ENCODE data around the gene NPIPB2.

NPIPB2 gene

DNA sequence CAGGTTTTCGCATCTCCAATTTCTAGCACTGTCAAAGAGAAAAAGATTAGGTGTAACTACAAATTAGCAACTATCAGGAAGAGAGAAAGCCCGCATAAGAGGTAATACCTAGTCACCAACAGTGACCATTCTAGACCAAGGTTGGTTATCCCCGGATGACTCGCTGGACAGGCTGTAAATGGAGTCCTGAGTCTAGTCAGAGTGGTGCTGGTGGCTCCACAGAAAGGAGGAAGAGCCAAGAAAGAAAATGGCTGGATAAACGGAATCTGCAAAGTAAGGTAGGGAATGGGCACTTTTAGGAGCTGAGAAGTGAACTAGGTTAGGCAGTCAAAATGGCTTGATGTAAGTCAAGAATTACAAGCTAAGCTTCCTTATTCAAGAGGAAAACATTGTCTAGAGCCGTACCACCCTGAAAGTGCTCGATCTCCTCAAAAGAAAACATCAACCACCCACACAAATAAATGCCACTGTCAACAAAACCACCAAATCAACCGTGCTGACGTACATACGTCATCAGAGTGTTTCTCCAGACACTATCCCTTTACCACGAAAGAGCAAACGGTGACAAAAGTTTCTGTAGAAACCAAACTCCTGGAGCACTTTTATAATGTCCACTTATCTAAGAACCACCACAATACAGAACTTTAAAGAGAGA lies 28.3 kb downstream of the NPIPB2 start:
- peak in 1 of 2 experiments; percentile 6 for DNase-seq (ENCODE audit: low read depth in 1 of 2, low spot score in 1 of 2)
- Histone ChIP-seq H3K27me3 (ENCODE audit: insufficient read depth, poor library complexity, severe bottlenecking) (no peaks in the 10 kb centered on the region), H3K4me3 (replicated peaks; ENCODE audit: insufficient read depth, low read length) (peak overlapping the region; percentile 88), H3K27ac (replicated peaks) (peak overlapping the region; percentile 92)
- TF ChIP-seq POLR2AphosphoS5 (IDR thresholded peaks at IDR 0.05; ENCODE audit: low read depth) (no peak), SPI1 (IDR thresholded peaks at IDR 0.05; ENCODE audit: borderline replicate concordance, low read depth) (no peak), GABPA (IDR thresholded peaks at IDR 0.05; ENCODE audit: low read depth) (no peak)
- TF ChIP-seq, protein P1, sequence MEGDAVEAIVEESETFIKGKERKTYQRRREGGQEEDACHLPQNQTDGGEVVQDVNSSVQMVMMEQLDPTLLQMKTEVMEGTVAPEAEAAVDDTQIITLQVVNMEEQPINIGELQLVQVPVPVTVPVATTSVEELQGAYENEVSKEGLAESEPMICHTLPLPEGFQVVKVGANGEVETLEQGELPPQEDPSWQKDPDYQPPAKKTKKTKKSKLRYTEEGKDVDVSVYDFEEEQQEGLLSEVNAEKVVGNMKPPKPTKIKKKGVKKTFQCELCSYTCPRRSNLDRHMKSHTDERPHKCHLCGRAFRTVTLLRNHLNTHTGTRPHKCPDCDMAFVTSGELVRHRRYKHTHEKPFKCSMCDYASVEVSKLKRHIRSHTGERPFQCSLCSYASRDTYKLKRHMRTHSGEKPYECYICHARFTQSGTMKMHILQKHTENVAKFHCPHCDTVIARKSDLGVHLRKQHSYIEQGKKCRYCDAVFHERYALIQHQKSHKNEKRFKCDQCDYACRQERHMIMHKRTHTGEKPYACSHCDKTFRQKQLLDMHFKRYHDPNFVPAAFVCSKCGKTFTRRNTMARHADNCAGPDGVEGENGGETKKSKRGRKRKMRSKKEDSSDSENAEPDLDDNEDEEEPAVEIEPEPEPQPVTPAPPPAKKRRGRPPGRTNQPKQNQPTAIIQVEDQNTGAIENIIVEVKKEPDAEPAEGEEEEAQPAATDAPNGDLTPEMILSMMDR (IDR thresholded peaks at IDR 0.05; ENCODE audit: insufficient read depth, low read length), result no peak
- TF ChIP-seq, protein P2, sequence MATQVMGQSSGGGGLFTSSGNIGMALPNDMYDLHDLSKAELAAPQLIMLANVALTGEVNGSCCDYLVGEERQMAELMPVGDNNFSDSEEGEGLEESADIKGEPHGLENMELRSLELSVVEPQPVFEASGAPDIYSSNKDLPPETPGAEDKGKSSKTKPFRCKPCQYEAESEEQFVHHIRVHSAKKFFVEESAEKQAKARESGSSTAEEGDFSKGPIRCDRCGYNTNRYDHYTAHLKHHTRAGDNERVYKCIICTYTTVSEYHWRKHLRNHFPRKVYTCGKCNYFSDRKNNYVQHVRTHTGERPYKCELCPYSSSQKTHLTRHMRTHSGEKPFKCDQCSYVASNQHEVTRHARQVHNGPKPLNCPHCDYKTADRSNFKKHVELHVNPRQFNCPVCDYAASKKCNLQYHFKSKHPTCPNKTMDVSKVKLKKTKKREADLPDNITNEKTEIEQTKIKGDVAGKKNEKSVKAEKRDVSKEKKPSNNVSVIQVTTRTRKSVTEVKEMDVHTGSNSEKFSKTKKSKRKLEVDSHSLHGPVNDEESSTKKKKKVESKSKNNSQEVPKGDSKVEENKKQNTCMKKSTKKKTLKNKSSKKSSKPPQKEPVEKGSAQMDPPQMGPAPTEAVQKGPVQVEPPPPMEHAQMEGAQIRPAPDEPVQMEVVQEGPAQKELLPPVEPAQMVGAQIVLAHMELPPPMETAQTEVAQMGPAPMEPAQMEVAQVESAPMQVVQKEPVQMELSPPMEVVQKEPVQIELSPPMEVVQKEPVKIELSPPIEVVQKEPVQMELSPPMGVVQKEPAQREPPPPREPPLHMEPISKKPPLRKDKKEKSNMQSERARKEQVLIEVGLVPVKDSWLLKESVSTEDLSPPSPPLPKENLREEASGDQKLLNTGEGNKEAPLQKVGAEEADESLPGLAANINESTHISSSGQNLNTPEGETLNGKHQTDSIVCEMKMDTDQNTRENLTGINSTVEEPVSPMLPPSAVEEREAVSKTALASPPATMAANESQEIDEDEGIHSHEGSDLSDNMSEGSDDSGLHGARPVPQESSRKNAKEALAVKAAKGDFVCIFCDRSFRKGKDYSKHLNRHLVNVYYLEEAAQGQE (IDR thresholded peaks at IDR 0.05; ENCODE audit: insufficient replicate concordance, low read depth), result no peak

DNA sequence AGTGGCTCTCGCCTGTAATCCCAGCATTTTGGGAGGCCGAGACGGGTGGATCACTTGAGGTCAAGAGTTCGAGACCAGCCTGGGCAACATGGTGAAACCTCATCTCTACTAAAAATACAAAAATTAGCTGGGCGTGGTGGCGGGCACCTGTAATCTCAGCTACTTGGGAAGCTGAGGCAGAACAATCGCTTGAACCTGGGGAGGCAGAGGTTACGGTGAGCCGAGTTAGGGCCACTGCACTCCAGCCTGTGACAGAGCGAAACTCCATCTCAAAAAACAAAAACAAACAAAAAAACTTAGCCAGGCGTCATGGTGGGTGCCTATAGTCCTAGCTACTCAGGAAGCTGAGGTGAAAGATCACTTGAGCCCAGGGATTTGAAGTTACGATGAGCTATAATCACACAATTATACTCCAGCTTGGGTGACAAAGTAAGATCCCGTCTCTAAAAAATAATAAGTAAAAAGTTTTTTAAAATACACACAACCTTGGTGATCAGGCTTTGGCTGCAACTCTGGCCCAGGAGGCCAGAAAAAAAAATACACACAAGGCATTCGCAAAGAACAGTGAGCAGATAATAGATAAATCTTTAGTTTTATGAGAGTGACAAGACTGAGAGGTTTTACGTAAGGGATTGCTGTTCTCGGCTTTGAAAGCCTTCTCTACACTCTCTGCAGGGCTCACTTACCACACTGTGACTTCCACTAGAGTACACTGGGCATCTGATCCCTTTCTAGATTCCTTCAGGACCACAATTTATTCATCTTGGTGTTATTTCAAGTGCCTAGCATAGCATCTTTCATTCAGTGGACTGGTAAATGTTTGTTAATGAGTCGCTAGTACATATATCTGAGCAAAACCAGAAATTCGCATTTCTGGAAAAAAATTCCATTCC lies 31.9 kb downstream of the NPIPB2 start:
- no peak for DNase-seq (ENCODE audit: low read depth in 1 of 2, low spot score in 1 of 2)
- H3K4me3 ChIP-seq (replicated peaks; ENCODE audit: insufficient read depth, low read length), result no peak overlapping the region
- H3K27me3 ChIP-seq (ENCODE audit: insufficient read depth, poor library complexity, severe bottlenecking), result no peaks in the 10 kb centered on the region
- no peak overlapping the region for H3K27ac ChIP-seq (replicated peaks)
- TF ChIP-seq, protein P1 (IDR thresholded peaks at IDR 0.05; ENCODE audit: insufficient read depth, low read length), result no peak
- TF ChIP-seq POLR2AphosphoS5 (IDR thresholded peaks at IDR 0.05; ENCODE audit: low read depth), result no peak
- TF ChIP-seq, protein P2 (IDR thresholded peaks at IDR 0.05; ENCODE audit: insufficient replicate concordance, low read depth), result no peak
- no peak for TF ChIP-seq GABPA (IDR thresholded peaks at IDR 0.05; ENCODE audit: low read depth)
- no peak for TF ChIP-seq SPI1 (IDR thresholded peaks at IDR 0.05; ENCODE audit: borderline replicate concordance, low read depth)

DNA sequence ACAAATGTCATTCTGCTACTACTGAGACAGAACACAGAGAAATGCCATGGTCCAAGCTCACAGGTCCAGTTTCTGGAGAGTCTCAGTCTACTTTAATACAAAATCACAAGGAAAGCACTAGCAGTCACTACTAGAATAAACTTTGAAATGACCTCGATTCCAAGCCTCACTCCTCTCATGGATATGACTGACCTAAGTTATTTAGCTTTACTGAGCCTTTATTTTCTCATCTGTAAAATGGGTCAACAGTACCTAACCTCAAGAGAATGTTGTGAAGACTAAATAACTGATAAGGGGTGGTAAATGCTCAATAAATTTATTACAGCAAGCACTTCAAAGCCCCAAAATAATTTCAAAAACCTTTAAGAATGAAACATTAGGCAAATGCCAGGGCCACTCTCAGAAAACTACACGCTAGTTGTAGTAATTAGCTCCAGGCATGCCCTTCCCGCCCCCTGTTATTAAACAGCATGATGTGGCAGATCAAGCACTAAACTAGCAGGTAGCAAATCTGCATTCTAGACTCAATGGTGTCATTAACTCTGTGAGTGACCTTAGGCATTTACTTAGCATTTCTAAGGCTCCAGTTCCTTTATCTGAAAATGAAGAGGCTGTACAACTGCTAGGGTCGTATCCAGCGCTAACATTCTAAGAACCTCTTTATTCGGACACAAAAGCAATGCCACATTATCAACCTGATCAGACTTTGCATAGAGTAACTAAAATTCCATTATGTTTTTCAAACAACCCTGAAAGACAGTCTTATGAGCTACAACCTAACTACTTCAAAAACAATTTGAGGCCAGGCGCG lies 34.5 kb downstream of the NPIPB2 start:
- H3K27ac ChIP-seq (replicated peaks), result no peak overlapping the region
- H3K4me3 ChIP-seq (replicated peaks; ENCODE audit: insufficient read depth, low read length), result no peak overlapping the region
- H3K27me3 ChIP-seq (ENCODE audit: insufficient read depth, poor library complexity, severe bottlenecking), result no peaks in the 10 kb centered on the region
- no peak for TF ChIP-seq SPI1 (IDR thresholded peaks at IDR 0.05; ENCODE audit: borderline replicate concordance, low read depth)
- no peak for TF ChIP-seq GABPA (IDR thresholded peaks at IDR 0.05; ENCODE audit: low read depth)
- TF ChIP-seq, protein P2 (IDR thresholded peaks at IDR 0.05; ENCODE audit: insufficient replicate concordance, low read depth), result no peak
- TF ChIP-seq, protein P1 (IDR thresholded peaks at IDR 0.05; ENCODE audit: insufficient read depth, low read length), result no peak
- no peak for TF ChIP-seq POLR2AphosphoS5 (IDR thresholded peaks at IDR 0.05; ENCODE audit: low read depth)
- DNase-seq (ENCODE audit: low read depth in 1 of 2, low spot score in 1 of 2), result no peak

Data from HL-60 (cell line).